Caco-2 (cell line): ENCODE results near the gene STAT1. TPM values are rescaled to one million over a fixed set of nuclear protein-coding genes. Genes with fewer than 3 reads are reported as not detected.

Experiments
- BruUV-seq: library from RNA; stranded (reverse); fragments of 400-500 nt; replicated peaks from 2 replicates; lab custom pipeline; 2021; lab: Mats Ljungman, UMichigan
- CTCF ChIA-PET: fragments of 300-600 bp; sonication (Branson Sonifier 250); formaldehyde crosslinking; loops from one replicate; lab custom pipeline; 2022; ENCODE audit warnings: antibody characterized with exemption; lab: Charles Lee
- POLR2A ChIA-PET: fragments of 300-600 bp; sonication (Branson Sonifier 250); formaldehyde crosslinking; loops from one replicate; lab custom pipeline; 2022; ENCODE audit warnings: antibody characterized with exemption; lab: Charles Lee
- DNase-seq, 2 experiments: peaks; one replicate each; pipeline versions ENCODE4 v3.0.0 to v3.0.0-alpha.2; 2020 to 2022
- H3K27me3 ChIP-seq: replicated peaks from 2 replicates; pipeline ENCODE4 v1.6.0; 2011; ENCODE audit warnings: low read length; ENCODE audit not compliant: control insufficient read depth, insufficient read depth
- H3K36me3 ChIP-seq: 2 replicates; pipeline ENCODE4 v1.5.1; 2011; ENCODE audit warnings: low read length; ENCODE audit not compliant: control insufficient read depth, insufficient read depth
- H3K4me1 ChIP-seq: fragments of 250-450 bp; sonication (Bioruptor Pico); 2 replicates; pipeline ENCODE4 v1.5.1; 2020; ENCODE audit warnings: mild to moderate bottlenecking
- H3K4me3 ChIP-seq: 2 replicates; pipeline ENCODE4 v1.5.1; 2011; ENCODE audit warnings: low read depth, mild to moderate bottlenecking, control low read depth, low read length
- H3K9me3 ChIP-seq: fragments of 250-450 bp; sonication (Bioruptor Pico); 2 replicates; pipeline ENCODE4 v1.5.1; 2020; ENCODE audit warnings: mild to moderate bottlenecking, moderate library complexity
- H3K27ac Mint-ChIP-seq: one replicate; pipeline ENCODE4 v1.8.0; 2022; ENCODE audit warnings: mixed read lengths; ENCODE audit not compliant: unreplicated experiment
- H3K27me3 Mint-ChIP-seq: one replicate; pipeline ENCODE4 v1.8.0; 2022; ENCODE audit warnings: mixed read lengths; ENCODE audit not compliant: insufficient read depth, unreplicated experiment
- H3K36me3 Mint-ChIP-seq: one replicate; pipeline ENCODE4 v1.8.0; 2022; ENCODE audit warnings: mild to moderate bottlenecking, mixed read lengths; ENCODE audit not compliant: insufficient read depth, unreplicated experiment
- H3K4me1 Mint-ChIP-seq: one replicate; pipeline ENCODE4 v1.8.0; 2022; ENCODE audit warnings: low read depth, mixed read lengths; ENCODE audit not compliant: unreplicated experiment
- H3K4me3 Mint-ChIP-seq: one replicate; pipeline ENCODE4 v1.8.0; 2022; ENCODE audit warnings: mild to moderate bottlenecking, moderate library complexity, mixed read lengths; ENCODE audit not compliant: unreplicated experiment
- H3K9me3 Mint-ChIP-seq: one replicate; pipeline ENCODE4 v1.8.0; 2022; ENCODE audit warnings: mixed read lengths; ENCODE audit not compliant: unreplicated experiment
- CTCF ChIP-seq, 2 experiments: fragments of 200-600 bp in 1 of 2; IDR thresholded peaks; 1 replicate in 1 of 2; 2 replicates in 1 of 2; pipeline versions ENCODE4 v1.5.1 to v1.8.0; 2011 to 2022; ENCODE audit warnings: antibody characterized with exemption in 1 of 2, control low read depth in 1 of 2, inconsistent platforms in 1 of 2, low read depth in 1 of 2, low read length in 1 of 2, mild to moderate bottlenecking in 1 of 2, moderate library complexity in 1 of 2; ENCODE audit not compliant: insufficient read depth in 1 of 2, severe bottlenecking in 1 of 2, unreplicated experiment in 1 of 2
- intact Hi-C: fragments of 100-400 bp; cut with micrococcal nuclease; formaldehyde crosslinking; loops from one replicate; pipeline ENCODE4 v1.10.0; 2022; ENCODE audit not compliant: unreplicated experiment
- total RNA-seq: library from RNA; stranded (reverse); gene quantifications from 2 replicates; pipeline ENCODE4 v1.2.3, GENCODE V29; 2022

The STAT1 gene
- total RNA-seq, 1 experiment from 2014 or later: 126 TPM

DNA sequence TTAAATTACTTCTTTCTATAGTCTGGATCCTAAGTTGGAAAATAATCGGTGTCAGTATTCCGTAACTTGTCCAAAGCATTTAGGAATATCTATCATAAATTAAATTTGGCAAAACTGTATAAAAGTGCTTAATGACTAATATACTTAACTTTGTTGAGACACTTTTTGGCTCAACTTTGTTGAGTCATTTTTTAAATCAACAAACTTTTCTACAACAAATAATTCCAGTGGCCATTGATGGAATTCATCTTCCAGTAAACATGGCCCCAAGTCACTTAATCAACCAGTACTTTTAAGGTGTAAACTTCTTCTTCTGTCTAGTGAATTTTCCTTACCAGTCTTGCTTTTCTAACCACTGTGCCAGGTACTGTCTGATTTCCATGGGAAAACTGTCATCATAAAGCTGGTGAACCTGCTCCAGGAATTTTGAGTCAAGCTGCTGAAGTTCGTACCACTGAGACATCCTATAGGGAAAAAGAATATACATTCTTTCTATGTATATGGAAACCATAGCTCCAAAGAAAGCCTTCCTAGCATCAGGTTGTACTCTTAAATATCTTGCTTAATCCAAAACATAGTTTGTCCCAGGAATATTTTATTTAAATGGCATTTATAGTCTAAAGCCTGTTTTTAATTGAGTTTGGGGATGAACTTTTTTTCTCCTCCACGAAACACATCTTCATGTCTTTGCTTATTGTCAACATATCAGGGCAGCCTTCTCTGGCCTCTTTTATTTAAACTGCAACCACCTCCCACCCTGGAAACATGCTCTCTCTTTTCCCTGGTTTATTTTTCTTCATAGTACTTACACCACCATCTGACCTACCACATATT, 4.2 kb downstream of the STAT1 start:
- Mint-ChIP-seq H3K27me3 (no peaks in the 10 kb centered on the region), H3K4me1 (peaks cover 7% of the 10 kb centered on the region), H3K36me3 (peaks cover 47% of the 10 kb centered on the region), H3K4me3 (no peak overlapping the region), H3K27ac (no peak overlapping the region), H3K9me3 (no peaks in the 10 kb centered on the region)
- BruUV-seq: no TSS peak
- Histone ChIP-seq H3K4me3 (no peak overlapping the region), H3K27me3 (no peaks in the 10 kb centered on the region), H3K4me1 (peaks cover 5% of the 10 kb centered on the region; the same call in 1 of the 2 replicates), H3K36me3 (no peaks in the 10 kb centered on the region), H3K9me3 (no peaks in the 10 kb centered on the region)
- POLR2A ChIA-PET: no interaction called here
- intact Hi-C loops: loop anchor here (5.0 kb wide), 2 partner anchors 127 to 152 kb away; partner anchors contain the start of gene GLS
- CTCF ChIA-PET: interaction anchor here (0.7 kb wide), 1 partner anchor 23 kb away, joined by 3 read pairs; no protein-coding TSS in a partner anchor
- TF ChIP-seq CTCF (IDR thresholded peaks at IDR 0.05; ENCODE audit: insufficient read depth in 1 of 2, low read depth in 1 of 2, low read length in 1 of 2, severe bottlenecking in 1 of 2, unreplicated experiment in 1 of 2): no peak
- DNase-seq: no peak

DNA sequence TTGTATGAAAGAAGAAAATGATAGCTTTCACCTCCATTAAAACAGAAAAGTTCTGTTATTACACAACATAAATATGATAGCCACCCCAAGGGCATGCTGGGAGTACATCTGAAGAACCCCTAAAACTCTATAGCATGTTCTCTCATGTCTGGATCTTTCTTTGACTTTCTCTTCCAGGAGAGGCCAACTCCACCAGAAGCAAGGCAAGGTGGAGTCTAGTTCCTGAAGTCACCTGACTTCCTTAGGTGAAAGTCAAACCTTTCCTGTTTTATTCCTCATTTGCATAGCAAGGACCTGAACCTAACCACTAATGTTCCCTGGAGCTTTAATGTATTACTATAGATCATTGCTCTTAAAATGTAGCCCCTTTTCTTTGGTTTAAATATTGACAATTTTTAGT, 5.7 kb downstream of the STAT1 start:
- Mint-ChIP-seq H3K27me3 (no peaks in the 10 kb centered on the region), H3K36me3 (peaks cover 61% of the 10 kb centered on the region), H3K4me3 (no peak overlapping the region), H3K9me3 (no peaks in the 10 kb centered on the region), H3K27ac (no peak overlapping the region), H3K4me1 (peaks cover 7% of the 10 kb centered on the region)
- Histone ChIP-seq H3K27me3 (no peaks in the 10 kb centered on the region), H3K4me3 (no peak overlapping the region), H3K4me1 (peaks cover 5% of the 10 kb centered on the region; the same call in 1 of the 2 replicates), H3K36me3 (peaks cover 2% of the 10 kb centered on the region; the same call in 1 of the 2 replicates), H3K9me3 (no peaks in the 10 kb centered on the region)
- CTCF ChIA-PET: no interaction called here
- BruUV-seq: no TSS peak
- POLR2A ChIA-PET: no interaction called here
- no peak for TF ChIP-seq CTCF (IDR thresholded peaks at IDR 0.05; ENCODE audit: insufficient read depth in 1 of 2, low read depth in 1 of 2, low read length in 1 of 2, severe bottlenecking in 1 of 2, unreplicated experiment in 1 of 2)
- intact Hi-C loops: no loop called here
- no peak for DNase-seq

- Histone ChIP-seq H3K27me3 (no peaks in the 10 kb centered on the region), H3K9me3 (no peaks in the 10 kb centered on the region), H3K36me3 (peaks cover 2% of the 10 kb centered on the region; the same call in 1 of the 2 replicates), H3K4me1 (no peaks in the 10 kb centered on the region), H3K4me3 (no peak overlapping the region)
- ChIA-PET CTCF (no interaction called here), POLR2A (no interaction called here)
- no TSS peak for BruUV-seq
- H3K36me3 Mint-ChIP-seq: peaks cover 72% of the 10 kb centered on the region
- peaks cover 7% of the 10 kb centered on the region for H3K4me1 Mint-ChIP-seq
- intact Hi-C loops: no loop called here
- H3K27me3 Mint-ChIP-seq: no peaks in the 10 kb centered on the region
- no peak overlapping the region for H3K27ac Mint-ChIP-seq
- no peak for TF ChIP-seq CTCF (IDR thresholded peaks at IDR 0.05; ENCODE audit: insufficient read depth in 1 of 2, low read depth in 1 of 2, low read length in 1 of 2, severe bottlenecking in 1 of 2, unreplicated experiment in 1 of 2)
- no peak for DNase-seq
- H3K9me3 Mint-ChIP-seq: no peaks in the 10 kb centered on the region
- H3K4me3 Mint-ChIP-seq: no peak overlapping the region
Measured at GRCh38 chr2:191006997-191007783, 6.8 kb downstream of the STAT1 start.
